ENCODE results near the gene ITFG1.
"Not testable (repeated sequence)": the region's sequence is repeated elsewhere in the genome, so short reads cannot be mapped to it uniquely, and the experiment has no call there.

The ITFG1 gene

GRCh38 chr16:47324309-47324708 is 136.6 kb downstream of the ITFG1 start:
- not testable (repeated sequence) for H3K36me3 ChIP-seq (ENCODE audit: insufficient read depth, low read length); H3K27me3 ChIP-seq (ENCODE audit: insufficient read depth, low read length); H3K9me3 ChIP-seq (ENCODE audit: low read length); H3K4me1 ChIP-seq (ENCODE audit: insufficient read depth, low read length); H3K4me3 ChIP-seq (ENCODE audit: low read length); H2AFZ ChIP-seq (ENCODE audit: low read depth, low read length)

GRCh38 chr16:47323241-47323640 is 137.6 kb downstream of the ITFG1 start:
- Histone ChIP-seq H3K9me3 (ENCODE audit: low read length) (no peaks in the 10 kb centered on the region), H3K36me3 (ENCODE audit: insufficient read depth, low read length) (no peaks in the 10 kb centered on the region), H2AFZ (ENCODE audit: low read depth, low read length) (no peak overlapping the region), H3K4me3 (ENCODE audit: low read length) (no peak overlapping the region), H3K4me1 (ENCODE audit: insufficient read depth, low read length) (no peaks in the 10 kb centered on the region), H3K27me3 (ENCODE audit: insufficient read depth, low read length) (no peaks in the 10 kb centered on the region)

- H3K36me3 ChIP-seq (ENCODE audit: insufficient read depth, low read length) = no peaks in the 10 kb centered on the region
- H3K9me3 ChIP-seq (ENCODE audit: low read length) = no peaks in the 10 kb centered on the region
- no peak overlapping the region for H3K4me3 ChIP-seq (ENCODE audit: low read length)
- no peaks in the 10 kb centered on the region for H3K27me3 ChIP-seq (ENCODE audit: insufficient read depth, low read length)
- H3K4me1 ChIP-seq (ENCODE audit: insufficient read depth, low read length) = peaks cover 21% of the 10 kb centered on the region
- no peak overlapping the region for H2AFZ ChIP-seq (ENCODE audit: low read depth, low read length)
Measured at GRCh38 chr16:47320546-47321310, 140.1 kb downstream of the ITFG1 start.

GRCh38 chr16:47317465-47318240 is 143.2 kb downstream of the ITFG1 start:
- Histone ChIP-seq H3K4me1 (ENCODE audit: insufficient read depth, low read length) (peaks cover 21% of the 10 kb centered on the region), H2AFZ (ENCODE audit: low read depth, low read length) (no peak overlapping the region), H3K36me3 (ENCODE audit: insufficient read depth, low read length) (no peaks in the 10 kb centered on the region), H3K4me3 (ENCODE audit: low read length) (no peak overlapping the region), H3K9me3 (ENCODE audit: low read length) (no peaks in the 10 kb centered on the region), H3K27me3 (ENCODE audit: insufficient read depth, low read length) (no peaks in the 10 kb centered on the region)

- Histone ChIP-seq H3K4me1 (ENCODE audit: insufficient read depth, low read length) (peaks cover 28% of the 10 kb centered on the region), H3K36me3 (ENCODE audit: insufficient read depth, low read length) (no peaks in the 10 kb centered on the region), H3K4me3 (ENCODE audit: low read length) (no peak overlapping the region), H3K27me3 (ENCODE audit: insufficient read depth, low read length) (no peaks in the 10 kb centered on the region), H3K9me3 (ENCODE audit: low read length) (no peaks in the 10 kb centered on the region), H2AFZ (ENCODE audit: low read depth, low read length) (no peak overlapping the region)
Measured at GRCh38 chr16:47316442-47317015, 144.3 kb downstream of the ITFG1 start.

- Histone ChIP-seq H2AFZ (ENCODE audit: low read depth, low read length) (no peak overlapping the region), H3K36me3 (ENCODE audit: insufficient read depth, low read length) (peaks cover 8% of the 10 kb centered on the region), H3K9me3 (ENCODE audit: low read length) (peaks cover 2% of the 10 kb centered on the region), H3K27me3 (ENCODE audit: insufficient read depth, low read length) (no peaks in the 10 kb centered on the region), H3K4me1 (ENCODE audit: insufficient read depth, low read length) (peaks cover 20% of the 10 kb centered on the region), H3K4me3 (ENCODE audit: low read length) (no peak overlapping the region)
Measured at GRCh38 chr16:47311738-47312505, 148.9 kb downstream of the ITFG1 start.

GRCh38 chr16:47310792-47311211 is 150.1 kb downstream of the ITFG1 start:
- H3K27me3 ChIP-seq (ENCODE audit: insufficient read depth, low read length) = no peaks in the 10 kb centered on the region
- H3K4me1 ChIP-seq (ENCODE audit: insufficient read depth, low read length) = peaks cover 9% of the 10 kb centered on the region
- peaks cover 2% of the 10 kb centered on the region for H3K9me3 ChIP-seq (ENCODE audit: low read length)

GRCh38 chr16:47309581-47310312 is 151.1 kb downstream of the ITFG1 start:
- Histone ChIP-seq H3K4me3 (ENCODE audit: low read length) (no peak overlapping the region), H3K9me3 (ENCODE audit: low read length) (peaks cover 2% of the 10 kb centered on the region), H2AFZ (ENCODE audit: low read depth, low read length) (no peak overlapping the region), H3K36me3 (ENCODE audit: insufficient read depth, low read length) (peaks cover 8% of the 10 kb centered on the region), H3K4me1 (ENCODE audit: insufficient read depth, low read length) (peaks cover 8% of the 10 kb centered on the region), H3K27me3 (ENCODE audit: insufficient read depth, low read length) (no peaks in the 10 kb centered on the region)

More at GRCh38 chr16:47310792-47311211, 150.1 kb downstream of the ITFG1 start:
- no peak overlapping the region for H3K4me3 ChIP-seq (ENCODE audit: low read length)
- H2AFZ ChIP-seq (ENCODE audit: low read depth, low read length) = no peak overlapping the region
- peaks cover 8% of the 10 kb centered on the region for H3K36me3 ChIP-seq (ENCODE audit: insufficient read depth, low read length)

- H2AFZ ChIP-seq (ENCODE audit: low read depth, low read length) = no peak overlapping the region
- H3K27me3 ChIP-seq (ENCODE audit: insufficient read depth, low read length) = no peaks in the 10 kb centered on the region
- peaks cover 8% of the 10 kb centered on the region for H3K36me3 ChIP-seq (ENCODE audit: insufficient read depth, low read length)
- peaks cover 2% of the 10 kb centered on the region for H3K9me3 ChIP-seq (ENCODE audit: low read length)
- peaks cover 8% of the 10 kb centered on the region for H3K4me1 ChIP-seq (ENCODE audit: insufficient read depth, low read length)
- no peak overlapping the region for H3K4me3 ChIP-seq (ENCODE audit: low read length)
Measured at GRCh38 chr16:47308601-47309000, 152.3 kb downstream of the ITFG1 start.

- H3K4me3 ChIP-seq (ENCODE audit: low read length) = no peak overlapping the region
- H3K4me1 ChIP-seq (ENCODE audit: insufficient read depth, low read length) = no peaks in the 10 kb centered on the region
- H3K9me3 ChIP-seq (ENCODE audit: low read length) = peaks cover 5% of the 10 kb centered on the region
- H3K36me3 ChIP-seq (ENCODE audit: insufficient read depth, low read length) = peaks cover 4% of the 10 kb centered on the region
- no peaks in the 10 kb centered on the region for H3K27me3 ChIP-seq (ENCODE audit: insufficient read depth, low read length)
- no peak overlapping the region for H2AFZ ChIP-seq (ENCODE audit: low read depth, low read length)
Measured at GRCh38 chr16:47304563-47304962, 156.3 kb downstream of the ITFG1 start.

GRCh38 chr16:47299587-47299986 is 161.3 kb downstream of the ITFG1 start:
- Histone ChIP-seq H3K4me1 (ENCODE audit: insufficient read depth, low read length) (no peaks in the 10 kb centered on the region), H3K27me3 (ENCODE audit: insufficient read depth, low read length) (no peaks in the 10 kb centered on the region), H3K9me3 (ENCODE audit: low read length) (peaks cover 11% of the 10 kb centered on the region), H3K36me3 (ENCODE audit: insufficient read depth, low read length) (peaks cover 4% of the 10 kb centered on the region), H2AFZ (ENCODE audit: low read depth, low read length) (no peak overlapping the region), H3K4me3 (ENCODE audit: low read length) (no peak overlapping the region)

GRCh38 chr16:47284999-47285398 is 175.9 kb downstream of the ITFG1 start:
- peaks cover 2% of the 10 kb centered on the region for H3K9me3 ChIP-seq (ENCODE audit: low read length)
- H3K36me3 ChIP-seq (ENCODE audit: insufficient read depth, low read length) = no peaks in the 10 kb centered on the region
- no peaks in the 10 kb centered on the region for H3K4me1 ChIP-seq (ENCODE audit: insufficient read depth, low read length)
- H2AFZ ChIP-seq (ENCODE audit: low read depth, low read length) = no peak overlapping the region
- H3K27me3 ChIP-seq (ENCODE audit: insufficient read depth, low read length) = no peaks in the 10 kb centered on the region
- H3K4me3 ChIP-seq (ENCODE audit: low read length) = no peak overlapping the region

All from neuron (in vitro differentiated cells).